Neural progenitor cell (in vitro differentiated cells): ENCODE results near the gene PADI4. TPM values are rescaled to one million over a fixed set of nuclear protein-coding genes. Genes with fewer than 3 reads are reported as not detected.

Experiments used
- DNase-seq: peaks from one replicate; pipeline ENCODE4 v3.0.0-alpha.2; 2016; ENCODE audit warnings: low spot score
- H2AFZ ChIP-seq: fragments of 200-600 bp; sonication (generic); replicated peaks from 2 replicates; pipeline ENCODE4 v1.6.1; 2016; ENCODE audit warnings: antibody characterized with exemption
- H3F3A ChIP-seq: fragments of 200-600 bp; sonication (generic); 2 replicates; pipeline ENCODE4 v1.6.1; 2016; ENCODE audit warnings: antibody characterized with exemption, low read depth
- H3K27ac ChIP-seq: fragments of 200-600 bp; sonication (generic); 2 replicates; pipeline ENCODE4 v1.5.1; 2016; ENCODE audit warnings: mild to moderate bottlenecking
- H3K27me3 ChIP-seq: fragments of 200-600 bp; sonication (generic); 2 replicates; pipeline ENCODE4 v1.6.1; 2016; ENCODE audit warnings: mild to moderate bottlenecking, moderate library complexity
- H3K36me3 ChIP-seq: fragments of 200-600 bp; sonication (generic); 2 replicates; pipeline ENCODE4 v1.5.1; 2016
- H3K4me1 ChIP-seq: fragments of 200-600 bp; sonication (generic); 2 replicates; pipeline ENCODE4 v1.6.1; 2016; ENCODE audit warnings: mixed run types
- H3K4me2 ChIP-seq: fragments of 200-600 bp; sonication (generic); 2 replicates; pipeline ENCODE4 v1.6.1; 2016
- H3K4me3 ChIP-seq: fragments of 200-600 bp; sonication (generic); 2 replicates; pipeline ENCODE4 v1.5.1; 2016
- H3K79me2 ChIP-seq: fragments of 200-600 bp; sonication (generic); 2 replicates; pipeline ENCODE4 v1.6.1; 2016; ENCODE audit warnings: low read depth
- H3K9ac ChIP-seq: fragments of 200-600 bp; sonication (generic); 2 replicates; pipeline ENCODE4 v1.6.1; 2016
- H3K9me3 ChIP-seq: fragments of 200-600 bp; sonication (generic); 2 replicates; pipeline ENCODE4 v1.5.1; 2016; ENCODE audit warnings: low read depth
- H4K20me1 ChIP-seq: fragments of 200-600 bp; sonication (generic); 2 replicates; pipeline ENCODE4 v1.6.1; 2016; ENCODE audit warnings: low read depth
- H3K27ac Mint-ChIP-seq: 3 replicates; pipeline ENCODE4 v1.8.0; 2021; ENCODE audit warnings: mixed read lengths
- H3K27me3 Mint-ChIP-seq: 2 replicates; pipeline ENCODE4 v1.8.0; 2022; ENCODE audit warnings: low read depth, mild to moderate bottlenecking, inconsistent platforms, moderate library complexity, mixed read lengths; ENCODE audit not compliant: insufficient read depth
- H3K36me3 Mint-ChIP-seq: 3 replicates; pipeline ENCODE4 v1.8.0; 2021; ENCODE audit warnings: mixed read lengths
- H3K4me1 Mint-ChIP-seq: 3 replicates; pipeline ENCODE4 v1.8.0; 2021; ENCODE audit warnings: mixed read lengths
- H3K4me3 Mint-ChIP-seq: 3 replicates; pipeline ENCODE4 v1.8.0; 2021; ENCODE audit warnings: mild to moderate bottlenecking, moderate library complexity, mixed read lengths
- H3K9me3 Mint-ChIP-seq: 3 replicates; pipeline ENCODE4 v1.8.0; 2020; ENCODE audit warnings: mixed read lengths
- EZH2 ChIP-seq: fragments of 200-600 bp; sonication (generic); IDR thresholded peaks from 2 replicates; pipeline ENCODE4 v1.6.1; 2017; ENCODE audit warnings: antibody characterized with exemption, mild to moderate bottlenecking, moderate library complexity
- EZH2phosphoT487 ChIP-seq: fragments of 200-600 bp; sonication (generic); IDR thresholded peaks from 2 replicates; pipeline ENCODE4 v1.6.1; 2017; ENCODE audit warnings: antibody characterized with exemption
- total RNA-seq: library from RNA; depleted of rRNA; stranded (reverse); fragments of >200 nt; gene quantifications from 2 replicates; pipeline ENCODE4 v1.2.3, GENCODE V29; 2015; ENCODE audit warnings: low replicate concordance
- TF ChIP-seq, protein P1 (sequence below): fragments of 200-600 bp; sonication (generic); IDR thresholded peaks from 2 replicates; pipeline ENCODE4 v1.5.1; 2017; ENCODE audit warnings: antibody characterized with exemption, mild to moderate bottlenecking

The PADI4 gene
- total RNA-seq, 1 donor from 2014 or later = not detected

DNA sequence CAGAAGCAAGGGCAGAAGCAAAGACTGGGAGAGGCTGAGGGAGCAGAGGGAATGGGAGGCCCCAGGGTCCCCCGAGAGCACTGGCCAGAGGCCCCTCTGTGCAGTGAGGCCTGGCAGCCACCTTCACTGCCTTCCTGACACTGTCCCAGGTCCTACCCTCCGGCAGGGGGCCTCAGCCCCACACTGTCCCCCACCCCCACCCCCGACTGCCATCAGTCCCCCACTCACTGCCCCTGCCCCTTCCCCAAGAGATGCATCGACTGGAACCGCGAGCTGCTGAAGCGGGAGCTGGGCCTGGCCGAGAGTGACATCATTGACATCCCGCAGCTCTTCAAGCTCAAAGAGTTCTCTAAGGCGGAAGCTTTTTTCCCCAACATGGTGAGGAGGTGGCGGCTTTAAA lies 51.0 kb downstream of the PADI4 start:
- Mint-ChIP-seq H3K4me3 (no peak overlapping the region), H3K36me3 (no peaks in the 10 kb centered on the region), H3K4me1 (peaks cover 3% of the 10 kb centered on the region), H3K27me3 (peaks cover 9% of the 10 kb centered on the region), H3K9me3 (no peaks in the 10 kb centered on the region), H3K27ac (peak overlapping the region; percentile 91)
- Histone ChIP-seq H3K27ac (no peak overlapping the region), H3K4me3 (no peak overlapping the region), H3K9me3 (no peaks in the 10 kb centered on the region), H3K9ac (no peak overlapping the region), H3K4me1 (no peaks in the 10 kb centered on the region), H3K36me3 (no peaks in the 10 kb centered on the region), H2AFZ (peak overlapping the region; percentile 65), H4K20me1 (no peaks in the 10 kb centered on the region), H3K79me2 (no peaks in the 10 kb centered on the region), H3K4me2 (no peak overlapping the region), H3K27me3 (no peaks in the 10 kb centered on the region), H3F3A (no peaks in the 10 kb centered on the region)
- peak; percentile 46 for DNase-seq
- TF ChIP-seq, protein P1, sequence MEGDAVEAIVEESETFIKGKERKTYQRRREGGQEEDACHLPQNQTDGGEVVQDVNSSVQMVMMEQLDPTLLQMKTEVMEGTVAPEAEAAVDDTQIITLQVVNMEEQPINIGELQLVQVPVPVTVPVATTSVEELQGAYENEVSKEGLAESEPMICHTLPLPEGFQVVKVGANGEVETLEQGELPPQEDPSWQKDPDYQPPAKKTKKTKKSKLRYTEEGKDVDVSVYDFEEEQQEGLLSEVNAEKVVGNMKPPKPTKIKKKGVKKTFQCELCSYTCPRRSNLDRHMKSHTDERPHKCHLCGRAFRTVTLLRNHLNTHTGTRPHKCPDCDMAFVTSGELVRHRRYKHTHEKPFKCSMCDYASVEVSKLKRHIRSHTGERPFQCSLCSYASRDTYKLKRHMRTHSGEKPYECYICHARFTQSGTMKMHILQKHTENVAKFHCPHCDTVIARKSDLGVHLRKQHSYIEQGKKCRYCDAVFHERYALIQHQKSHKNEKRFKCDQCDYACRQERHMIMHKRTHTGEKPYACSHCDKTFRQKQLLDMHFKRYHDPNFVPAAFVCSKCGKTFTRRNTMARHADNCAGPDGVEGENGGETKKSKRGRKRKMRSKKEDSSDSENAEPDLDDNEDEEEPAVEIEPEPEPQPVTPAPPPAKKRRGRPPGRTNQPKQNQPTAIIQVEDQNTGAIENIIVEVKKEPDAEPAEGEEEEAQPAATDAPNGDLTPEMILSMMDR = peak; percentile 3
- no peak for TF ChIP-seq EZH2

DNA sequence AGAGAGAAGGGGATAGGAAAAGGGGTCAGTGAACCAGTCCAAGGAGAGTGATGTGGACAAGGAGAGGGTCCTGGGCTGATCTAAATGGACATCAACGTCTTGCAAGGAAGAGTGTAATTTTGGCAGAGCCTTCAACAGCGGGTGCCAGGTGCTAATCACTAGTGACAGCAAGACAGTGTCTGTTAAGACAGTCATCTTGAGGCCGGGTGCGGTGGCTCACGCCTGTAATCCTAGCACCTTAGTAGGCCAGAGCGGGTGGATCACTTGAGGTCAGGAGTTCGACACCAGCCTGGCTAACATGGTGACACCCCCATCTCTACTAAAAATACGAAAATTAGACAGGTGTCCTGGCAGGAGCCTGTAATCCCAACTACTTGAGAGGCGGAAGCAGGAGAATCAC lies 51.8 kb downstream of the PADI4 start:
- no peak overlapping the region for H3K4me2 ChIP-seq
- Mint-ChIP-seq H3K27me3 (peaks cover 9% of the 10 kb centered on the region), H3K27ac (no peak overlapping the region), H3K4me1 (peaks cover 3% of the 10 kb centered on the region), H3K36me3 (no peaks in the 10 kb centered on the region), H3K4me3 (no peak overlapping the region), H3K9me3 (peaks cover 2% of the 10 kb centered on the region)
- no peaks in the 10 kb centered on the region for H3K27me3 ChIP-seq
- H3K36me3 ChIP-seq = no peaks in the 10 kb centered on the region
- H3K4me3 ChIP-seq = no peak overlapping the region
- no peaks in the 10 kb centered on the region for H3F3A ChIP-seq
- H3K4me1 ChIP-seq = no peaks in the 10 kb centered on the region
- H3K9me3 ChIP-seq = no peaks in the 10 kb centered on the region
- H2AFZ ChIP-seq = no peak overlapping the region
- no peak overlapping the region for H3K9ac ChIP-seq
- no peak overlapping the region for H3K27ac ChIP-seq
- no peak for TF ChIP-seq EZH2phosphoT487
- TF ChIP-seq, protein P1 = no peak
- TF ChIP-seq EZH2 = no peak
- no peak for DNase-seq
- H3K79me2 ChIP-seq = no peaks in the 10 kb centered on the region
- H4K20me1 ChIP-seq = no peaks in the 10 kb centered on the region

DNA sequence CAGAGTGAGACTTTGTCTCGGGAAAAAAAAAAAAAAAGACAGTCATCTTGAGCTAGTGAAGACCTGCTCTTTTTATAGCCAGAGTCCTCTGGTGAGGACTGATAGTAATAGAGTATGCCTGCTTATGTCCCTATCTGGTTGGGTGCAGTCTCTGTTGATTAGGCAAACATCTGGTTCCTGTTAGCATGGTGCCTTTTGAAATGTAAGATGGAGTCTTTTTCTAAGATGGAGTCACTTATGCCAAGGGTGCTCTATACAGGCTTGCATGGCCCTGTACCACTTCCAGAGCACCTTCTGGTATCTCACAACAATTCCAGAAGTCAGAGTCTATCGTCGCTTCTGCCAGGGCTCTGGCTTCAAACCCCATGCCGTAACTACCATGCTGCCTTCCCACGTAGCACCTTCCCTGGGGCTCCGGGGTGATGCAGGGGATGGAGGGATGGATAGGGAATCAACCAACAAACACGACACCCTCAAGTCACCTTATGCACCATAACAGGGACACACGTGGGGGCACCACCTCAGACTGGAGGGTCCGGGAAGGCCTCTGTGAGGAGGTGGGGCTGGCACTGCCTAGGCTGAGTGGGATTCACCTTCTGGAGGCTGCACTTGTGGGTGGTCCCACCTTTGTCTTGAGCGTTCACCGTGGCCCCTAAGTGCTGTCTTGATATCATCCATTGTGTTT lies 52.4 kb downstream of the PADI4 start:
- Mint-ChIP-seq H3K4me1 (peaks cover 3% of the 10 kb centered on the region), H3K9me3 (peaks cover 2% of the 10 kb centered on the region), H3K36me3 (no peaks in the 10 kb centered on the region), H3K27me3 (peaks cover 9% of the 10 kb centered on the region), H3K4me3 (no peak overlapping the region), H3K27ac (no peak overlapping the region)
- Histone ChIP-seq H3K27ac (no peak overlapping the region), H3K4me1 (no peaks in the 10 kb centered on the region), H3F3A (no peaks in the 10 kb centered on the region), H2AFZ (no peak overlapping the region), H3K79me2 (no peaks in the 10 kb centered on the region), H4K20me1 (no peaks in the 10 kb centered on the region), H3K9me3 (no peaks in the 10 kb centered on the region), H3K4me3 (no peak overlapping the region), H3K27me3 (no peaks in the 10 kb centered on the region), H3K9ac (no peak overlapping the region), H3K36me3 (no peaks in the 10 kb centered on the region), H3K4me2 (no peak overlapping the region)
- no peak for DNase-seq
- TF ChIP-seq EZH2phosphoT487 = no peak
- TF ChIP-seq, protein P1 = no peak
- TF ChIP-seq EZH2 = no peak
